Peyer's patch (tissue), 4 donors: ENCODE results near the gene LINGO1.

Experiments used
- POLR2A ChIP-seq, 2 donors: fragments of 450-650 bp; IDR thresholded peaks; one replicate each; pipeline ENCODE4 v1.5.1; 2017; ENCODE audit warnings: antibody characterized with exemption in 2 of 2, mild to moderate bottlenecking in 2 of 2, moderate library complexity in 2 of 2
- TF ChIP-seq, protein P1 (sequence below), 6 experiments: fragments of 450-650 bp in 4 of 6; fragments of 200-600 bp in 2 of 6; sonication (generic) in 1 of 6; IDR thresholded peaks; one replicate each; pipeline ENCODE4 v1.5.1; 2017 to 2019; ENCODE audit warnings: antibody characterized with exemption in 6 of 6, mild to moderate bottlenecking in 3 of 6, moderate library complexity in 1 of 6

DNA sequence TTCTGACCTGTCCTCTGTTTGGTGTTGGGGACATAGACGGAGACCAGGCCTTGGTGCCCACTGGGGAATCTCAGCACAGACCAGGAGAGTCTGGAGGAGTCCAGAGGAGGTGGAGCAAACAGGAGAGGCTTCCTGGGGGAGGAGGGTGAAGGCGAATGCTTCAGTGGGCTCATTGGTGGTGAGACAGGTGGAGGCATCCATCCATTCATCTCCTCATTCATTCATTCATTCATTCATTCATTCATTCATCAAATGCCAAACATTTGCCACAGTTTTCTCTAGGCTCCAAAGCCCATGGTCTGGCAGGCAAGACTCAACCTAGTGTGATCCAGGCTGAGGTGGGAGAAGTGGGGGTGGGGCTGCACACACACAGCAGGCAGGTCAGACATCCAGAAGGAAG lies 7.9 kb upstream of the LINGO1 start:
- TF ChIP-seq, protein P1, sequence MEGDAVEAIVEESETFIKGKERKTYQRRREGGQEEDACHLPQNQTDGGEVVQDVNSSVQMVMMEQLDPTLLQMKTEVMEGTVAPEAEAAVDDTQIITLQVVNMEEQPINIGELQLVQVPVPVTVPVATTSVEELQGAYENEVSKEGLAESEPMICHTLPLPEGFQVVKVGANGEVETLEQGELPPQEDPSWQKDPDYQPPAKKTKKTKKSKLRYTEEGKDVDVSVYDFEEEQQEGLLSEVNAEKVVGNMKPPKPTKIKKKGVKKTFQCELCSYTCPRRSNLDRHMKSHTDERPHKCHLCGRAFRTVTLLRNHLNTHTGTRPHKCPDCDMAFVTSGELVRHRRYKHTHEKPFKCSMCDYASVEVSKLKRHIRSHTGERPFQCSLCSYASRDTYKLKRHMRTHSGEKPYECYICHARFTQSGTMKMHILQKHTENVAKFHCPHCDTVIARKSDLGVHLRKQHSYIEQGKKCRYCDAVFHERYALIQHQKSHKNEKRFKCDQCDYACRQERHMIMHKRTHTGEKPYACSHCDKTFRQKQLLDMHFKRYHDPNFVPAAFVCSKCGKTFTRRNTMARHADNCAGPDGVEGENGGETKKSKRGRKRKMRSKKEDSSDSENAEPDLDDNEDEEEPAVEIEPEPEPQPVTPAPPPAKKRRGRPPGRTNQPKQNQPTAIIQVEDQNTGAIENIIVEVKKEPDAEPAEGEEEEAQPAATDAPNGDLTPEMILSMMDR (IDR thresholded peaks at IDR 0.05) = no peak
- TF ChIP-seq POLR2A (IDR thresholded peaks at IDR 0.05) = no peak
